GM19467 (cell line): ENCODE results near the gene LRP2.

Source experiments
- ATAC-seq: cut with Tn5 transposase; IDR thresholded peaks from one replicate; pipeline ENCODE4 v1.9.1; 2021; ENCODE audit warnings: mild to moderate bottlenecking, moderate library complexity; ENCODE audit not compliant: unreplicated experiment

The LRP2 gene

GRCh38 chr2:169131587-169132512, 230.5 kb downstream of the LRP2 start:
- ATAC-seq = peak; percentile 85

- ATAC-seq = no peak
These were observed 232.6 kb downstream of the LRP2 start for GRCh38 chr2:169129703-169130243.

DNA sequence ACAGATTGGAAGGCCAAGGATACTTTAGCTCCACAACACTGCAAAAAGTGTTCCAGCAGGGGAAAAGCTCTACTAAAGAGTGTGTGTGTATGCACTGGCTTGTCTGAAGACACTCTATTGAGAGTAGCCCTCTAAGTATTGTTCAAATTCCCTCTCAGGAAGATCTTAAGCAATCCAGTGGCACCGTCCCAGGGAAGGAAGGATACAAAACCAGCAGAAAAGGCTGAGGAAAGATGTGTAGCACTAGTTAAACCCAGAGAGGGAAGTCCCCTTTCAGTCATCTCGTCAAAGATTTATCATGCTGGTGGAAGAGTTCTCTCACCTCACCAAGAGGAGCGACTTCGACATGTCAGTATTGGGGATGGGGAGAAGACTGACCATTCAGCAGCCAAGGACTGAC, 242.5 kb downstream of the LRP2 start:
- ATAC-seq = no peak

DNA sequence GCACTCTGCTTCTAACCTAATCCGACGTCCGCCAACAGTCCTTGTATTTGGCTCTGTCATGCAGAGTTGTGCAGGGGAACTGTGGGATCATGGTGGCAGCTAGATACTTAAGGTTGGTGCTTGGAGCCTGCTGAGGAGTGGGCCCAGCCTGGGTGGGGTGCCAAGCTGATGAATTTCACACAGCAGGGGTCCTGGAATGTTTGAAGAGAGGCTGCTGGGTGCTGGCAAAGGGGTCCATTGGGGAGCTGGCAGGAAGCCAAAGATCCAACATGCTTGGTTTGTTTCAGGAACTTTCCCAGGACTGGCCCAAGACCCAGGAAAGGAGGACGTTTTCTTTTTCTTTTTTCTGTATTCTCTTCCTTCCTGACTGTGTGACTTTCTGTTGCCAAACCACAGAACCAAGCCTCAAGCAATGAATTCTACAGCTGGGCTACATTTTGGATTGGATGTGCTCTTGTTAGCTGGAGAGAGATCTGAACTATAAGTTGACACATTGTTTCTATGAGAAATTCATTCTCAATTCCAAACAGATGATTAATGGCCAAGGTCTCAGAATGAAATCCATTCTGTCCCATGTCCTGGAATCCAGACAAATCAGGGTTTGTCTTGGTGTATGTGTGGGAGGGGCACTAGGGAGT, 243.1 kb downstream of the LRP2 start:
- ATAC-seq = no peak

DNA sequence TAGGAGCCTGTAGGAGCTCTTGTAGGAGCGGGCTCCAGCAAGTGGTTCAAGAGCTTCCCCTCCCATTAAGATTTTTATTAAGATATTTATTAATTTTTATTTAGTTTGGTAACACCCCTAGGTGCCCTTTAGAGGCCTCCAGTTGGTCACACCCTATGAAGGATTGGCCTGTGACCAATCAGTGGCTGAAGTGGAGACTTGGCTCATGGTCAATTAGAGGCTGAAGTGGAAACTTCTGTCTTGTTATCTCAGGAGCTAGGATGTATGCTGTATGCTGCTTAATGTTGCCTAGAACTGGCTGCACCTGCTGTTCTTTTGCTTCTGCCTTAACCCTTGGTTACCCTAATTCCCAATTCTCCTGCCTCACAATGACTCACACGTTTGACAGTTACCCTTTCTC, 244.3 kb downstream of the LRP2 start:
- ATAC-seq = no peak

GRCh38 chr2:169116993-169117392, 245.3 kb downstream of the LRP2 start:
- ATAC-seq = no peak

DNA sequence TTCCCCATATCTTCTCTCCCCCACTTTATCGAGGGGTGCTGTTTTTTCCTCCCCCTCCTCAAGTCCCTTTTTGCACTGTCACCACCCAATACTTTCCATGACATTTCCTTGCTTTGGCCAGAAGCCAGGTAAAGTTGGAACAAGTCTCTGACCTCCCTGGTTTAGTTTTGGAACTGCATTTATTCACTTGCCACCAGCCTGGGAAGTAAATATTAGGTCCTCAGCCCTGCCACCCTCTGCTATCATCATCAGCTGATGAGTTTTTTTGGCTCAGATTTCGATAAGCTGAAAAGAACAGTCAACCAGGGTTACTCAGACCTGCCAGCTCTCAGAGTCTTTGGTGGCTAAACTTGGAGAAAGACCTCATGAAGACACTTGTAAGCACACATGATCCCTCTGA, 246.0 kb downstream of the LRP2 start:
- no peak for ATAC-seq

DNA sequence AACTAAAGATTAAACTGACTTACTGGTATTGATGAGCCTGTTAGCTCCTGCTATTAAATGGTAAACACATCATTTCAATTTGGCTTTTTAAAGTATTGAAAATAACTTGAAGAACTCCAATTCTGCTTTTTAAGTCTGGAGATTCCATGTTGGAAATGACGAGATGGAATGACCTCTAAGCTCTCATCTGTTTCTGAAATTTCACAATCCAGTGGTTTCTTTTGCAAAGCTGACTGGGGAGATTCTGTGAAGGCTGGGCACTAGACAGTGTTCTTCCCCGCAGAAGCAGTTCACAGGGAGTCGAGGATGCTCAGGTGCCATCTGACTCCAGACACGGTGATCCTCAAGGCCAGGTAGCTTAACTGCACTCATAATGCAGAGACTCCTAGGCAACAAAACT, 248.3 kb downstream of the LRP2 start:
- ATAC-seq = no peak

DNA sequence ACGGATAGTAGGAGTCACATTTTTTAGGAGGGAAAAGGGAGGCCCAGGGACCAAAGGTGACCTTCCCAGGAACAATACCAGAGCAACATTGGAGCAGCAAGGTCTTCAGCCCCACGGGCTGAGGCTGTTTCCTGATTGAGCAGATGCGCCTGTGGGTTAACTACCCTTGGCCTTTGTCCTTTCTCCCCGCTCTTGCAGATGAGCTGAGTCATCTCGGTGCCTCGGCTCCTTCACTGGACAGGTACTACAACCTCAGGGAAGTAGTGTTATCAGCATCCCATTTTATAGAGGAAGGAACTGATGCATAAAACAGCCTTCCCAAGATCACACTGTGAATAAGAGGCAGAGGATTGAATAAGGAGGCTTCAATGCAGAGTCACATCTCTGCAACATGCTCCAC, 249.5 kb downstream of the LRP2 start:
- ATAC-seq = no peak

DNA sequence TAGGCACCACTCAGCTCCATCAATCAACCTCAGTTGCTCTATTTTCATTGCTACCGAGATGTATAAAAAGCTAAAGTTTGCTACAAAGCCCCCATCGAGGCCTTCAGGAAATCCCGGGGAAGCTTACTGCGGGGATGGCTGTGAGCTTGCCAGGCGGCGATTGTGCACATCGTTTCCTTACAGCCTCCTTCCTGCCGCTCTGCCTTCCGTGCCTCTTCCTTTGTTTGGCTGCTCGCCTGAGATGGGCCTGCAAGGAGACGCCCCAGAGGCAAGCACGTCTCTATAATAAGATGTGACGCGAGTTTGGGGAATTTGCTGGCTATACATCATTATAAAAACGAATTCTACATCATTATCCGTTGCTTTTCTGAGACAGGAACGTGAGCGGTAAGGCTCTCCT, 251.4 kb downstream of the LRP2 start:
- no peak for ATAC-seq

- ATAC-seq = no peak
These were observed 251.9 kb downstream of the LRP2 start for GRCh38 chr2:169110419-169110818.

DNA sequence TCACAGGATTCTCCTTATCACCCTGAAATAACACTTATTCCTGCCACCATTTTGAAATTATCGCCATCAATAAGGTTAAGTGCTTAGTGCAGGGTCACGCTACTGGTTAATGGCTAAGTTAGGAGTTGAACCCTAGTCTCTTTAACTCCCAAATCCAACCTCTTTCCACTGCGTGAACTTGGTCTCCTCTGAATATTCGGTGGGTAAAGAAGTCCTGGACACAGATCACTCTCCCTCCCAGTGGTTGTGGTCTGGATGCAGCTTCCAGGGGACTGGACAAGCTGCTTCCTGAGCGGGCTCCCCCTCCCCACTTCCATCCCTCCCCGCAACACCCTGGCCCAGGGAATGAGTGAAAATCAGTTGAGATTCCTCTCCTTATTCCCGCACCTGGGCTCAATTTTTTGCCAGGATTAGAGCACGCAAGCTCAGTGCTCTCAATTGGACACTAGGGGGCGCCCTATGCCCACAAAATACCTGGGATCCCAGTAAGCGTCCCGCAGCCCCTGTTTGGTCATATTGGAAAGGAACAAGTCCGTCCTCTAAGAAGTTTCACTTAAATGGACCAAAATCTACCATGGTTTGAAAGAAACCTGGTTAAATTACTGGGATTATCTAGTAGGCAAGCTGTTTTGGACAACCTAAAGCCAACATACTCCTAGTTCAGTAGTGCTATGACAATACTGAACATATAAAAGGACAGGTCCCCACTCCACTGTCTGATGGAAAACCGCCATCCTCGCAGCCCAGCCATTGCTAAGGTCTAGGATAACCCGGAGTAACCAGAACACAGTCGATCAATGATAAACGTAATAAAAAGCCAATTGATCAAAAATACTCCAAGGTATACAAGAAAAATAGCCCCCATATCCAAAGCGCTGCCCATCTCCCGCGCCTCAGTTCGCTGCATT, 252.6 kb downstream of the LRP2 start:
- ATAC-seq = peak; percentile 46

DNA sequence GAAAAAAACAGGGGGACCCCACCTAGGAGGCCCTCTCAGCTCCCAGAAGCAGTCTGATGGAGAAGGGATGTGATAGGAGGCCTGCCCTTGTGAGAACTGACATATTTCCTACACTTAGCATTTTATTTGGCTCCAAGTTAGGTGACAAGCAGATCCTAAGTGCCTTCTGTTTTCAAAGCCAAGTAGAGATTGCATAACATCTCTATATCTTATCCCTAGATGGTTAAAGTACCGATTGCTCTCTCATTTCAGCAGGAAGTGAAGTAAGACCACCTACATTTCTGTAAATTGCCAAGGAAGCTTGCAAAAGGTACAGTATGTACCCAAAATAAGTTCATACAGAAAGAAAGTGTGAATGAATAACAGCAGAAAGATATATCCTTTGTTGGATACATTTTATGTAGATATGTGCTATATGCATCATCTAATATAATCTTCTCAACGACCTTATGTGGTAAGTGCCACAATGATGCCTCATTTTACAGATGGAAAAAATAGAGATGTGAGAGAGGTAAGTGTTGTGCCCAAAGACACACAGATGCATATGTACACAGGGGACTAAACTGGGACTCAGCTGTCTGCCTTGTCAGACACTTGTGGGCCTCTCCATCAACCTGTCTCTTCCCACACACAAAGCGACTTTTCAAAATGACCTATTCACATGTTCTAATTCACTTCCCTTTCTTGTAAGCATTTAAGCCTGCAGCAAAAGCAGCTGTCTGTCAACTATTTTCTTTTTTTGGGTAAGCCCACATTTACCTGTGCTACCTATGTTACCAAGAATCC, 254.0 kb downstream of the LRP2 start:
- ATAC-seq = no peak

DNA sequence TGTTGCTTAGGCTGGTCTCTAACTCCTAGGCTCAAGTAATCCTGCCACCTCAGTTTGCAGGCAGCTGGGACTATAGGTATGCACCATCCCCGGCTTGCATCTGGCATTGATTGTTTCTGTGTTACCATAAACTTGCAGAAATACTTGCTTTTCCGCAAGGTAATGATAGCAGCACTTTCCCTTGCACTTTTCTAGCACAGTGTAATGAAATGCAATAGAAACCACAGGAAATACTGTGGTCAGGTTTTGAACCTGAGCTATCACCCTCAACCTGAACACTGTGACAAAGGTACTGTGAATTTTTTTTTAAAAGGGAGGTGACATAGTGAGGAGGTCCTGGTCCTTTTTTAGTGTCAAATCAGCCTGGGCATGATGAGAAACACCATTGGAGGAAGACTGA, 254.7 kb downstream of the LRP2 start:
- peak; percentile 69 for ATAC-seq

- no peak for ATAC-seq
These were observed 255.5 kb downstream of the LRP2 start for GRCh38 chr2:169106563-169107545.

GRCh38 chr2:169106134-169106533, 256.2 kb downstream of the LRP2 start:
- ATAC-seq = no peak

DNA sequence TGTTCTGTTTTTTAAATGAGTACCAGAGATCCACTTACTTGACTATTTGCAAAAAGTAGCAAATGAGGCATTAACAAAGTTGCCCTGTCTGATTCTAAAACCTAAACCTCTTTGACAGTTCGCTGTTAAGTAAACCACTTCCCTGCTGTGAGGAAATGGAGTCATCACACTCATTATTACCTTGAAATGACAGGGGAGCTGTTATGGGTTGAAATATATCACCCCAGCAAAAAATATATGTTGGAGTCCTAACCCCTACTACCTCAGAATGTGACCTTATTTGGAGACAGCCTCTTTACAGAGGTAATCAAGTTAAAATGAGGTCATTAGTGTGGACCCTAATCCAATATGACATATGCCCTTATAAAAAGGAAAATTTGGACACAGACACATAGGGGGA, 256.9 kb downstream of the LRP2 start:
- no peak for ATAC-seq

DNA sequence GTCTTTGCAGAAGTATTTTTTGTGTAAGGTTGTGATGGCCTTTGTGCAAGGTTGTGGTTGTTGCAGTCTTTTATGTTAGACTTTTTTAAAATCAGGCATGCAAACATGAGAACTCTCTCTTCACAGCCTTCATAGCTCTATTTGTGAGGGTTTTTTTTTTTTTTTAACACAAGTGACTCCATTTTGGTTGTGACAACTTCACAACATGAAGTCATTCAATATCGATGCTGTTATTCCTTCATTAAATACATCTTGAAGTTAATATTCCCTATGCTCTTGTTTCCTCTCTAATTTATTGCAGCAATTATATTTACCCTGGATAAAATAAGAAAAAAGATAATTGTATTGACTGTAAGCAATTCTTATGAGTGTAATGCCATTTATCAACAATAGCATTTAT, 257.5 kb downstream of the LRP2 start:
- no peak for ATAC-seq

- ATAC-seq = no peak
These were observed 266.7 kb downstream of the LRP2 start for GRCh38 chr2:169095621-169096105.
